HG02970 (cell line): ENCODE results near the gene ETFA.
"Not testable (repeated sequence)": the region's sequence is repeated elsewhere in the genome, so short reads cannot be mapped to it uniquely, and the experiment has no call there.

Experiments used
- ATAC-seq: cut with Tn5 transposase; IDR thresholded peaks from one replicate; pipeline ENCODE4 v1.9.1; 2021; ENCODE audit warnings: mild to moderate bottlenecking, moderate library complexity, moderate number of reproducible peaks; ENCODE audit not compliant: unreplicated experiment, low FRiP score

ETFA gene

GRCh38 chr15:76285241-76285825, 25.9 kb downstream of the ETFA start:
- ATAC-seq = no peak

GRCh38 chr15:76282465-76282864, 28.8 kb downstream of the ETFA start:
- no peak for ATAC-seq

GRCh38 chr15:76278651-76279050, 32.6 kb downstream of the ETFA start:
- ATAC-seq = no peak

GRCh38 chr15:76274821-76275220, 36.4 kb downstream of the ETFA start:
- no peak for ATAC-seq

- ATAC-seq = no peak
Observed at GRCh38 chr15:76274226-76274625, 37.0 kb downstream of the ETFA start.

- ATAC-seq = no peak
Observed at GRCh38 chr15:76270876-76271275, 40.4 kb downstream of the ETFA start.

- ATAC-seq = no peak
Observed at GRCh38 chr15:76267077-76267476, 44.2 kb downstream of the ETFA start.

GRCh38 chr15:76265769-76266168, 45.5 kb downstream of the ETFA start:
- not testable (repeated sequence) for ATAC-seq

GRCh38 chr15:76260246-76260938, 50.9 kb downstream of the ETFA start:
- no peak for ATAC-seq

GRCh38 chr15:76259392-76259791, 51.9 kb downstream of the ETFA start:
- no peak for ATAC-seq

GRCh38 chr15:76258460-76258859, 52.8 kb downstream of the ETFA start:
- no peak for ATAC-seq

GRCh38 chr15:76253691-76254473, 57.4 kb downstream of the ETFA start:
- ATAC-seq = no peak

- no peak for ATAC-seq
Observed at GRCh38 chr15:76252249-76252648, 59.0 kb downstream of the ETFA start.

GRCh38 chr15:76251717-76252116, 59.6 kb downstream of the ETFA start:
- no peak for ATAC-seq

GRCh38 chr15:76245072-76245610, 66.1 kb downstream of the ETFA start:
- ATAC-seq = no peak

- ATAC-seq = no peak
Observed at GRCh38 chr15:76239786-76240185, 71.5 kb downstream of the ETFA start.

- ATAC-seq = no peak
Observed at GRCh38 chr15:76236350-76236749, 74.9 kb downstream of the ETFA start.

- ATAC-seq = no peak
Observed at GRCh38 chr15:76235186-76235826, 76.0 kb downstream of the ETFA start.

GRCh38 chr15:76234337-76234889, 76.9 kb downstream of the ETFA start:
- no peak for ATAC-seq

- no peak for ATAC-seq
Observed at GRCh38 chr15:76233921-76234320, 77.3 kb downstream of the ETFA start.

GRCh38 chr15:76229266-76229665, 82.0 kb downstream of the ETFA start:
- no peak for ATAC-seq
